HCT116 (cell line): ENCODE measurements around the gene MYBPC1. TPM values are rescaled to one million over a fixed set of nuclear protein-coding genes. Genes with fewer than 3 reads are reported as not detected.

Source experiments
- ATAC-seq: fragments of 200-7000 bp; cut with Tn5 transposase; 2 replicates; pipeline ENCODE4 v1.9.1; 2020; ENCODE audit warnings: mild to moderate bottlenecking, moderate library complexity
- BruUV-seq: library from RNA; stranded (reverse); fragments of 400-500 nt; replicated peaks from 2 replicates; lab custom pipeline; 2021; lab: Mats Ljungman, UMichigan
- CTCF ChIA-PET: fragments of 300-600 bp; sonication (Branson Sonifier 250); formaldehyde crosslinking; loops from one replicate; lab custom pipeline; 2021; ENCODE audit warnings: antibody characterized with exemption; lab: Charles Lee
- POLR2A ChIA-PET: fragments of 300-600, 350-600 bp; sonication (Branson Sonifier 250); formaldehyde crosslinking; loops from one replicate; lab custom pipeline; 2021; ENCODE audit warnings: antibody characterized with exemption; lab: Charles Lee
- RAD21 ChIA-PET, 2 experiments: fragments of 300-600 bp; sonication (Branson Sonifier 250); formaldehyde crosslinking; loops; one replicate each; lab custom pipeline; 2023; ENCODE audit warnings: low total read pairs in 2 of 2; ENCODE audit not compliant: uncharacterized antibody in 2 of 2, unreplicated experiment in 2 of 2, low non-redundant PET in 1 of 2; lab: Charles Lee
- DNase-seq: peaks from one replicate; pipeline ENCODE4 v3.0.0-alpha.2; 2010; ENCODE audit warnings: low read depth, low spot score
- H2AFZ ChIP-seq: fragments of 200-600 bp; shearing (Covaris generic), sonication (generic); 2 replicates; pipeline ENCODE4 v1.6.1; 2017; ENCODE audit warnings: low read depth, mixed run types, mixed read lengths, antibody characterized with exemption, low read length; ENCODE audit not compliant: poor library complexity, severe bottlenecking
- H3K27ac ChIP-seq: 2 replicates; pipeline ENCODE4 v1.5.1; 2012; ENCODE audit warnings: low read depth, low read length
- H3K27me3 ChIP-seq: fragments of 200-600 bp; sonication (generic); 2 replicates; pipeline ENCODE4 v1.6.1; 2016; ENCODE audit warnings: mixed run types, low read length, mixed read lengths; ENCODE audit not compliant: insufficient read depth
- H3K36me3 ChIP-seq, 2 experiments: fragments of 200-500 bp in 1 of 2; fragments of 200-600 bp in 1 of 2; sonication (Bioruptor generic) in 1 of 2; sonication (generic) in 1 of 2; 2 replicates each; pipeline versions ENCODE4 v1.5.1 to v1.6.1; 2014 to 2016; ENCODE audit warnings: low read length in 2 of 2, inconsistent platforms in 1 of 2, mixed read lengths in 1 of 2, mixed run types in 1 of 2; ENCODE audit not compliant: insufficient read depth in 2 of 2, control insufficient read depth in 1 of 2
- H3K4me1 ChIP-seq, 2 experiments: fragments of 200-600 bp in 1 of 2; sonication (generic) in 1 of 2; 2 replicates each; pipeline versions ENCODE4 v1.5.1 to v1.6.1; 2012 to 2017; ENCODE audit warnings: low read length in 2 of 2, inconsistent platforms in 1 of 2, mild to moderate bottlenecking in 1 of 2, mixed read lengths in 1 of 2, mixed run types in 1 of 2, moderate library complexity in 1 of 2; ENCODE audit not compliant: insufficient read depth in 2 of 2, control insufficient read depth in 1 of 2
- H3K4me2 ChIP-seq: fragments of 200-600 bp; sonication (generic); 2 replicates; pipeline ENCODE4 v1.6.1; 2017; ENCODE audit warnings: mixed run types, low read length, mixed read lengths
- H3K4me3 ChIP-seq, 2 experiments: fragments of 200-600 bp in 1 of 2; sonication (generic) in 1 of 2; replicated peaks in 1 of 2; 2 replicates each; pipeline ENCODE4 v1.5.1; 2011 to 2016; ENCODE audit warnings: low read length in 2 of 2, control low read depth in 1 of 2, low read depth in 1 of 2, mild to moderate bottlenecking in 1 of 2, mixed read lengths in 1 of 2, mixed run types in 1 of 2
- H3K79me2 ChIP-seq: fragments of 200-600 bp; sonication (generic); 2 replicates; pipeline ENCODE4 v1.6.1; 2017; ENCODE audit warnings: mild to moderate bottlenecking, mixed run types, low read length, moderate library complexity, mixed read lengths; ENCODE audit not compliant: insufficient read depth
- H3K9ac ChIP-seq: fragments of 200-600 bp; sonication (generic); 2 replicates; pipeline ENCODE4 v1.6.1; 2016; ENCODE audit warnings: low read length, mixed read lengths
- H3K9me2 ChIP-seq: fragments of 200-600 bp; sonication (generic), shearing (Covaris generic); 2 replicates; pipeline ENCODE4 v1.6.1; 2017; ENCODE audit warnings: mixed run types, mild to moderate bottlenecking, moderate library complexity; ENCODE audit not compliant: insufficient read depth
- H3K9me3 ChIP-seq, 2 experiments: fragments of 200-500 bp in 1 of 2; fragments of 200-600 bp in 1 of 2; sonication (Bioruptor generic) in 1 of 2; sonication (generic) in 1 of 2; 2 replicates each; pipeline ENCODE4 v1.6.1; 2014 to 2017; ENCODE audit warnings: low read length in 2 of 2, mixed read lengths in 2 of 2, inconsistent platforms in 1 of 2, low read depth in 1 of 2, mild to moderate bottlenecking in 1 of 2, mixed run types in 1 of 2, moderate library complexity in 1 of 2; ENCODE audit not compliant: control insufficient read depth in 1 of 2, insufficient read depth in 1 of 2
- H4K20me1 ChIP-seq: fragments of 200-600 bp; sonication (generic), shearing (Covaris generic); 2 replicates; pipeline ENCODE4 v1.6.1; 2017; ENCODE audit warnings: mixed run types, mild to moderate bottlenecking, moderate library complexity; ENCODE audit not compliant: insufficient read depth
- EGR1 ChIP-seq: IDR thresholded peaks from 2 replicates; pipeline ENCODE4 v1.6.1; 2012; ENCODE audit warnings: low read depth
- EZH2 ChIP-seq: fragments of 200-600 bp; sonication (generic); IDR thresholded peaks from 2 replicates; pipeline ENCODE4 v1.6.1; 2017; ENCODE audit warnings: antibody characterized with exemption, mixed run types
- REST ChIP-seq: IDR thresholded peaks from 2 replicates; pipeline ENCODE4 v1.6.1; 2012; ENCODE audit warnings: low read depth
- ZBTB33 ChIP-seq: IDR thresholded peaks from 2 replicates; pipeline ENCODE4 v1.6.1; 2011; ENCODE audit warnings: mild to moderate bottlenecking, low read length, moderate library complexity; ENCODE audit not compliant: insufficient replicate concordance; ENCODE audit errors: extremely low read depth
- intact Hi-C: fragments of 100-400 bp; cut with micrococcal nuclease; formaldehyde crosslinking; loops from 2 replicates; pipeline ENCODE4 v1.10.0; 2022
- total RNA-seq: library from RNA; stranded (reverse); gene quantifications from one replicate; pipeline ENCODE4 v1.2.1, GENCODE V29; 2021; ENCODE audit not compliant: unreplicated experiment

MYBPC1 gene
- total RNA-seq, 1 experiment from 2014 or later: not detected

- intact Hi-C loops: no loop called here
- no peak for DNase-seq
- Histone ChIP-seq H3K9me3 (no peaks in the 10 kb centered on the region), H3K4me2 (no peak overlapping the region), H3K4me3 (no peak overlapping the region), H2AFZ (no peak overlapping the region), H3K27ac (no peak overlapping the region), H3K9ac (no peak overlapping the region), H3K79me2 (no peaks in the 10 kb centered on the region), H4K20me1 (no peaks in the 10 kb centered on the region), H3K27me3 (no peaks in the 10 kb centered on the region), H3K4me1 (no peaks in the 10 kb centered on the region), H3K9me2 (no peaks in the 10 kb centered on the region), H3K36me3 (no peaks in the 10 kb centered on the region; a peak in 2 of 4 replicates)
- ChIA-PET POLR2A (no interaction called here), CTCF (no interaction called here), RAD21 (no interaction called here)
- ATAC-seq: no peak
- BruUV-seq: no TSS peak
- no peak for TF ChIP-seq EZH2
- TF ChIP-seq ZBTB33: no peak
- TF ChIP-seq EGR1: no peak
- no peak for TF ChIP-seq REST
Observed at GRCh38 chr12:101729842-101730241, 135.1 kb downstream of the MYBPC1 start.
